Activated CD4-positive, alpha-beta T cell treated with anti-CD3 and anti-CD28 coated beads, Interleukin-2, amount 10 ng/mL, durations not matched to agents 24 days and 14 days (primary cell): ENCODE data around the gene CBFA2T2. TPM values are rescaled to one million over a fixed set of nuclear protein-coding genes. Genes with fewer than 3 reads are reported as not detected.
A peak's percentile ranks its signal among the peaks of the same experiment; 100 is the strongest.
"Not testable (repeated sequence)": the region's sequence is repeated elsewhere in the genome, so short reads cannot be mapped to it uniquely, and the experiment has no call there.

Experiments
- DNase-seq: peaks from one replicate; pipeline ENCODE4 v3.0.0; 2022
- H3K27ac Mint-ChIP-seq: one replicate; pipeline ENCODE4 v1.8.0; 2022; ENCODE audit warnings: mild to moderate bottlenecking, mixed read lengths
- H3K27me3 Mint-ChIP-seq: one replicate; pipeline ENCODE4 v1.8.0; 2022; ENCODE audit warnings: mixed read lengths
- H3K36me3 Mint-ChIP-seq: one replicate; pipeline ENCODE4 v1.8.0; 2022; ENCODE audit warnings: low read depth, mild to moderate bottlenecking, mixed read lengths
- H3K4me1 Mint-ChIP-seq: one replicate; pipeline ENCODE4 v1.8.0; 2021; ENCODE audit warnings: mixed read lengths
- H3K4me3 Mint-ChIP-seq: one replicate; pipeline ENCODE4 v1.8.0; 2022; ENCODE audit warnings: mild to moderate bottlenecking, moderate library complexity, mixed read lengths
- H3K9me3 Mint-ChIP-seq: one replicate; pipeline ENCODE4 v1.8.0; 2021; ENCODE audit warnings: mixed read lengths
- intact Hi-C: fragments of 100-400 bp; cut with micrococcal nuclease; formaldehyde crosslinking; loops from one replicate; pipeline ENCODE4 v1.15.1; 2023
- total RNA-seq: library from RNA; stranded (reverse); gene quantifications from 2 replicates; pipeline ENCODE4 v1.2.3, GENCODE V29; 2022

CBFA2T2 gene
- 12.9 TPM in 2 replicates for total RNA-seq

DNA sequence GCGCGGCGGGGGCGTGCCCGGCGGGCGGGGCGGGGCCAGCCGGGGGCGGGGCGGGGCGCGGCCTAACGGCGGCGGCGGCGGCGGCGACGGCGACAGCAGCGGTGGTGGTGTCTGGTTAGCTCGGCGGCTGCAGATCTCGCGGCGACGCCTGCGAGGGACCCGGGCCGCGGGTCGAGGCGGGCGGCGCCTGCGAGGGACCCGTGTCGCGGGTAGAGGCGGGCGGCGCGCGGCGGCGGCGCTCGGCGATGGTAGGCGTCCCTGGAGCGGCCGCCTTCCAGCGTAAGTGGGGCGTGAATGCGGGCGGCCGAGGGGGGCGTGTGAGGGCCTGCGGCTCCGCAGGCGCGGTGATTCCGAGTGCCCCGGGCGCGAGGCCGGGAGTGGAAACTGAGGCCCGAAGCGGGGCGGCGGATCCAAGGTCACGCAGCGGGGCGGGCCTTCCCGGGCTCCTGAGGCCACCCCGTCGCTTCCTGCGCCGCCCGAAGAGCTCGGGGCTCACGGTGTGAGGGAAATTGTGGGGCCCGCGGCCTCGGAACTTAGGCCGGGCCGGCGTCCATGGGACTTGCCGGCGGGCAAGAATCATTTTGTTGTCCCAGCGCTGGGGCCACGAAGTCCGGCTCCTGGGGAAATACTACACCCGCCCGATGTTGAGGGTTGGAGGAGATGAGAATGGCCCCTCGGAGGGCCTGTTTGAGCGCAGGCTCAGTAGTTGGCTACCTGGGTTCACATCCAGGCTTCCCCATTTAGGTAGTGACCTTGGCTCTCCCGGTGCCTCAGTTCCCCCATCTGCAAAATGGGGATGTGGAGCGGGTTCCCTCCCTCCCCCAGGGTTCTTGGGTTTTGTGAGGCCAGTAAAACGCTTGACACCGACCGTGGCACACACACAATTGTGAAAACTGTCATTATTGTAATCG is at the start of gene CBFA2T2:
CBFA2T2 (plus strand) TSS at position 74 of the 911 bp plus-strand sequence; CDS start at position 246, 172 bp downstream.
- H3K9me3 Mint-ChIP-seq: no peaks in the 10 kb centered on the region
- no peak for DNase-seq
- peak within 1 kb of the TSS; percentile 92 for H3K27ac Mint-ChIP-seq
- no peaks in the 10 kb centered on the region for H3K27me3 Mint-ChIP-seq
- peaks cover 8% of the 10 kb centered on the region for H3K4me1 Mint-ChIP-seq
- intact Hi-C loops: loop anchor here (2.0 kb wide), 1 partner anchor 503 kb away; the partner anchor contains the start of gene RALY
- peak within 1 kb of the TSS; percentile 87 for H3K4me3 Mint-ChIP-seq
- peaks cover 6% of the 10 kb centered on the region for H3K36me3 Mint-ChIP-seq

DNA sequence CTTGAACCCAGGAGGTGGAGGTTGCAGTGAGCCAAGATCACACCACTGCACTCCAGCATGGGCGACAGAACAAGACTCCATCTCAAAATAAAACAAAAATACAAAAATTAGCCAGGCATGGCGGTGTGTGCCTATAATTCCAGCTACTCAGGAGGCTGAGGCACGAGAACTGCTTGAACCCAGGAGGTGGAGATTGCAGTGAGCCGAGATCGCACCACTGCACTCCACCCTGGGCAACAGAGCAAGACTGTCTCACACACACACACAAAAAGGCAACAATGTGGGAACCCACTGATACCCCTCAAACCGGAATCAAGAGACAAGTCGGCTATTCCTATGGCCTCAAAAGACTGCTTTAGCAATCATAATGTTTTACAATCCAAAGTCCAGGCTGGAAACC is 49.3 kb upstream of the CBFA2T2 start:
- not testable (repeated sequence) for H3K36me3 Mint-ChIP-seq, DNase-seq, H3K27ac Mint-ChIP-seq, H3K4me3 Mint-ChIP-seq, H3K9me3 Mint-ChIP-seq
- Mint-ChIP-seq H3K27me3 (peaks cover 11% of the 10 kb centered on the region), H3K4me1 (peaks cover 13% of the 10 kb centered on the region)
- intact Hi-C loops: loop anchor here (5.0 kb wide), 1 partner anchor 227 kb away; the partner anchor contains the start of gene ACTL10

DNA sequence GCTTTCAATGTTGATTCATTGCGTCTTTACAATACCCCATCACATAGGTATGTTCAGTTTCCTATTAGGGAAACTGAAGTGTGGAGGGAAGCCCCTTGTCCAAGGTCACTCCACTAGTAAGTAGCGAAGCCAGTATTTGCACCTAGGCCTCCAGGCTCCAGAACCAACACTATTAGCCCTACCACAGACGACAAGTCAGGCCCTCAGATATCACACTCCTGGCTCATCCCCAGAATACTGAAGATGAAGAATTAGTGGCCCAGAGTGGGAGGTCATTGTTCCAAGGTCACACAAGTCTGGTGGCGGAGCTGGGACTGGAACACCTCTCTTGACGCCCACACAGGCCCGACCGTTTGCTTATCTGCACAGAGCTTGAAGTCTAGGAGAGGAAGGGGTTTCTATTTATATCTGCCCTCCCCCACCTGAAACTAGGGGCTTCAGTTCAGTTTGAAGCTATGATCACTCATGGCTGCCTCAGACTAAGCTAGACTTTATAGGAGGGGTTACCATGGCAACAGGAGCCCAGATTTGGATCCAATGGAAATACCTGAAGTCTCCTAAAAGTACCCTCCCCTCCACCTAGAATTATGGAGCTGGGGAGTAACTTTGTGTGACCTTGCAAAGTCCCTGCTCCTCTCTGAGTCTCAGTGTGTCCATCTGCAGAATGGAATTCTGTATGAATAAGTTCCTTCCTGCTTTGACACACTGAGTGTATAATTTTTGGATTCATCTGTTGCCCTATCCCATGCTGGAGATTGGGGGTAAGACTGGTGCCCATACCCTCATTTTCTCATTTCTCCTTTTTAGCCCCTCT is 48.5 kb upstream of the CBFA2T2 start:
- Mint-ChIP-seq H3K36me3 (no peaks in the 10 kb centered on the region), H3K27me3 (peaks cover 11% of the 10 kb centered on the region), H3K4me3 (peak overlapping the region; percentile 23), H3K9me3 (no peaks in the 10 kb centered on the region), H3K27ac (no peak overlapping the region), H3K4me1 (peaks cover 15% of the 10 kb centered on the region)
- intact Hi-C loops: loop anchor here (5.0 kb wide), 1 partner anchor 226 kb away; the partner anchor contains the start of gene ACTL10
- DNase-seq: no peak

DNA sequence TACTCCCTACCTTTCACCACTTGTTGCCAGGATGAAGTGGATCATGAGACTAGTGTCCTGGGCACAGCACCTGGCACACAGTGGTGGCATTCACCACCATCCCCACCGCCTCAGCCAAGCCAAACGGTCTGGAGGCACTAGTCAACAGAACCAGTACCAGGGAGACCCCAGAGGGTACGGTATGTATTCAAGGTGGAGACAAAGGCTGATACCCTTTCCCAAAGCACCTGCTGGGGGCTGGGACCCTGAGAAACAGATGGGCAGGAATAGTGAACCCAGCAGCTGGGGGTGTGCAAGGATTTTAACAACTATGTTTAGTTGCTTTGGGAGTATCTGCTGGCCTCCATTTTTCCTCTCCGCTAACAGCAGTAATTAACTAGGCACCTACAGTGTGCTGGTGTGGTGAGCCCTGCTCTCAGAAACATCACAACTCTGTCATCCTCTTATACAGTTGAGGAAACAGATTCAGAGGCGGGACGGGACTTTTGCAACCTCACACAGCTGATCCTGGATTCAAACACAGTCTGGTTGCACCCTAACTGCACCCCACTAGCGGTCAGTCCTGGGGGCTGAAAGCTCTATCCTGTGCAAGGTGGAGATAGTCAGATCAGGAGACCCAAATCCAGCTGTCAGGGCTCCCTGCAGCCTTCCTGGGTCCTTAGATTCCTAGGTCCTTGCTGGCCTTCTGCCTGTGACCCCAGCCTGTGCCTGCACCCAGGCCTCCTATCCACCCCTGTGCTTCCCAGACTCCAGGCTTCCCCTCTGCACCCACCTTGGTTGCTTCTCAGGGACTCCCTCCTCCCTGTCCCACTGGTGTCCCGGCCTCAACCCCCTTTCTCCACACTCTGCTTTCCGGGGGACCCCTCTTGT is 47.5 kb upstream of the CBFA2T2 start:
- H3K27me3 Mint-ChIP-seq: peaks cover 11% of the 10 kb centered on the region
- peaks cover 16% of the 10 kb centered on the region for H3K4me1 Mint-ChIP-seq
- intact Hi-C loops: loop anchor here (5.0 kb wide), 1 partner anchor 225 kb away; the partner anchor contains the start of gene ACTL10
- H3K27ac Mint-ChIP-seq: peak overlapping the region; percentile 37
- H3K36me3 Mint-ChIP-seq: no peaks in the 10 kb centered on the region
- peak overlapping the region; percentile 78 for H3K4me3 Mint-ChIP-seq
- no peaks in the 10 kb centered on the region for H3K9me3 Mint-ChIP-seq
- DNase-seq: peak; percentile 61

DNA sequence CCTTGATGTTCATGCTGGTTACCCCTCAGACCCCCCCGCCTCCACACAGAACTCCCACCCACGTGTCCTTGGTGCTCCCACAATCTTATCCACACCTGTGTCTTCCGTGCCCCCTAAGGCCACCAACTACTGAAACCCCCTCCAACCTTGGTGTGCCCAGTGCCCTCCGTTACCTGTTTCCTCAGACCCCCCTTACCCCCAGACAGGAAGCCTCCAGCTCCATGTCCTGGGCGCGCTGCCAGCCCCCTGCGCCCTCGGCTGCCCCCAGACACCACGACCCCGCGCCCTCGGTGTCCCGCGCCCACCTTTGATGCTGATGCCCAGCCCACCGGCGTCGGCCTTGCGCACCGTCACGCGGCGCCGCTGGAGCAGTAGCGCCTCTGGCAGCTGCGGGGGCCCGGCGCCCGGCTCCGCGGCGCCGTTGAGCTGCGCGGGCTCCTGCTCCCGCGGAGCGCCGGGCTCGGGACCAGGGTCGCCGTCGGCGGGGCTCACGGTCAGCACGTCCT is 46.8 kb upstream of the CBFA2T2 start:
- DNase-seq: no peak
- H3K27me3 Mint-ChIP-seq: peaks cover 11% of the 10 kb centered on the region
- H3K36me3 Mint-ChIP-seq: no peaks in the 10 kb centered on the region
- intact Hi-C loops: loop anchor here (5.0 kb wide), 1 partner anchor 224 kb away; the partner anchor contains the start of gene ACTL10
- H3K4me1 Mint-ChIP-seq: peaks cover 16% of the 10 kb centered on the region
- H3K9me3 Mint-ChIP-seq: no peaks in the 10 kb centered on the region
- H3K27ac Mint-ChIP-seq: peak overlapping the region; percentile 37
- peak overlapping the region; percentile 78 for H3K4me3 Mint-ChIP-seq

DNA sequence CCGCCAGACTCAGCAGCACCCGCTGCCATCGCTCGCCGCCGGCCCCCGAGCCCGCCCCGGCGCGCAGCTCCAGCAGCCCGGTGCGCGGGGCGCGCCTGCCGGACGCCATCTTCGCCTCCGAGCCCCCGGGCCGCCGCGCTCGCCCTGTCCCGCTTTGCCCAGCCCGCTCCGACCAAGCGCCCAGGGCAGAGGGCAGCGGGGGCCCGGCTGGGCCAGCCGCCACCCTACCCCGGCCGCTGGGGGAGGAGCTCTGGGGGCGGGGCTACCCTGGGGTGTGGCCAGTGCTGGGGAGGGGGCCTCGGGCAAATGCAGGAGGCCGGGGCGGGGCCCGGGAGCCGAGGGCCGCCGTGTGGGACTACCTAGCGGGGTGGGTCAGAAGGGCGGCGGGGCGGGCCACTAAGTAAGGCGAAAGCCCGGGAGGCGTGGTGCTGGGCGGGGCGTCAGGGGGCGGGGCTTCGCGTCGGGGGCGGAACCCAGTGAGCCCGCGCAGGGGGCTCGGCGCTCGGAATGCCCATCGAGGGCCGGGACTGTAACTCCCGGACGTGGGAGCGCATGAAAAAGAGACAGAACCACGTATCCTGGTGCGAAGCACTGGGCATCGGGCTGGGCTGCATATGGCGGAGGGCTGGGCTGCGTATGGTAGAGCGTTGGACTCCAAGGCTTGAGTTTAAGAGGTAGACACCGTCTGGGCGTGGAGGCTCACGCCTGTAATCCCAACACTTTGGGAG is 46.2 kb upstream of the CBFA2T2 start, which contains the start of gene SNTA1:
SNTA1 (minus strand) TSS at position 252 of the 728 bp plus-strand sequence; CDS start at position 109, 143 bp downstream.
- peak; percentile 96 for DNase-seq
- peak within 1 kb of the TSS; percentile 91 for H3K4me3 Mint-ChIP-seq
- peaks cover 13% of the 10 kb centered on the region for H3K27me3 Mint-ChIP-seq
- intact Hi-C loops: loop anchor here (1.0 to 5.0 kb wide), 3 partner anchors 46 to 549 kb away; partner anchors contain the start of genes ACTL10 and RALY
- no peaks in the 10 kb centered on the region for H3K36me3 Mint-ChIP-seq
- peaks cover 16% of the 10 kb centered on the region for H3K4me1 Mint-ChIP-seq
- no peaks in the 10 kb centered on the region for H3K9me3 Mint-ChIP-seq
- H3K27ac Mint-ChIP-seq: peak within 1 kb of the TSS; percentile 72

DNA sequence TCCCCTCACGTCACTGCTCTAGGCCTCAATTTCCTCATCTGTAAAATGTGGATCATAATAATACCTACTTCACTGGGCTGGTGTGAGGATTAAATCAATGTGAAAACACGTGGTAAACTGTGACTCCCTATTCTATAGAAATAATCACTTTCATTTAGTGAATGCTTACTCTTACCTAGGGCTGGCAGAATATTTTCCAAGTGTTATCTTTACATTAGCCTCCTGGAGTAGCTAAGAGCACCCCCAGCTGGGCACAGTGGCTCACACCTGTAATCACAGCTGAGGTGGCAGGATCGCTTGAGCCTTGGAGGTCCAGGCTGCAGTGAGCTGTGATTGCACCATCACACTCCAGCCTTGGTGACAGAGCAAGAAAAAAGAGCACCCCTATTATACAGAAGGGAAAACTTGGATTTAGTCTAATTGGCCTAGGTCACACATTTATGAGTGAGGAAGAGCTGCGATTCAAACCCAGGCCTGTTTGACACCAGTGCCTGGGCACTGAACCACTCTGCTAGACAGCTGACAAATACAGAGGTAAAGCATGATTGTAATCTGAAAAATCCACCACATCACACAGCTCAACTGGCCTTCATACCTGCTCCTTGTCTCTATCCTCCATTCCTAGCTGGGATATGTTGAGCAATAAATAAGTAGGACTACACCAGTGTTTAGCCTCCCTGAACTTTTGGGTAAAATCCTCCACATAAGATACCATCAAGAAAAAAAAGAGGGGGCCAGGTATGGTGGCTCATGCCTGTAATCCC is 44.9 kb upstream of the CBFA2T2 start:
- H3K9me3 Mint-ChIP-seq: no peaks in the 10 kb centered on the region
- intact Hi-C loops: loop anchor here (1.0 to 5.0 kb wide), 3 partner anchors 44 to 548 kb away; partner anchors contain the start of genes ACTL10 and RALY
- peaks cover 16% of the 10 kb centered on the region for H3K4me1 Mint-ChIP-seq
- peaks cover 13% of the 10 kb centered on the region for H3K27me3 Mint-ChIP-seq
- peak overlapping the region; percentile 72 for H3K27ac Mint-ChIP-seq
- H3K36me3 Mint-ChIP-seq: no peaks in the 10 kb centered on the region
- DNase-seq: peak; percentile 72
- H3K4me3 Mint-ChIP-seq: peak overlapping the region; percentile 91

DNA sequence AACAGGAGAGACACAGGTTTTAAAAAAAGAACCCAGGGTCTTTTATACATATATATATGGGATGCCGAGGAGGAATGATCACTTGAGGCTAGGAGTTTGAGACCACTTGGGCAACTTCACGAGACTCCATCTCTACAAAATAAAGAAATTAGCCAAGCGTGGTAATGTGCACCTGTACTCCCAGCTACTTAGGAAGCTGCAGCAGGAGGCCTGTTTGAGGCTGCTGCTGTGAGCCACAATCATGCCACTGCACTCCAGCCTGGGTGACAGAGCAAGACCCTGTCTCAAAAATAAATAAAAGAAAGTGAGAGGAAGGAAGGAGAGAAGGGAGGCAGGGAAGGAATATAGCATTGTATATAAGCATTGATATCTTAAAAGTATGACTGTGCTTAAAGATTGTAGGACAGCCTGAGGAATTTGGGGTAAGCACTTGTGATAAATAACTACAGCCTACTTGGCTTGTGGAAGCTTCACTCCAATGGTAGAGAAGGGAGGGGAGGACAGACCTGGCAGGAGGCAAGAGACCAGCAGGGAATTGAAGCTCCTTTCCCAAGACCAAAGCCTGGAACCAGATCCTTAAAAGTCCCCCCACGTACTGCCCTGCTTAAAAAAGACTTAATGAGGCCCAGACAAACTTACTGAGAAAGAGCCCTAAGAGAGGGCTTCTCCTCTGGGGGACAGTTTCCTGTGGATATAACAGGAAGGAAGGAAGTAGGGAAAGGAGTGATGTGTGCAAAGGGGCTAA is 43.8 kb upstream of the CBFA2T2 start:
- intact Hi-C loops: loop anchor here (2.0 kb wide), 1 partner anchor 547 kb away; the partner anchor contains the start of gene RALY
- Mint-ChIP-seq H3K27ac (peak overlapping the region; percentile 20), H3K4me1 (peaks cover 16% of the 10 kb centered on the region)

DNA sequence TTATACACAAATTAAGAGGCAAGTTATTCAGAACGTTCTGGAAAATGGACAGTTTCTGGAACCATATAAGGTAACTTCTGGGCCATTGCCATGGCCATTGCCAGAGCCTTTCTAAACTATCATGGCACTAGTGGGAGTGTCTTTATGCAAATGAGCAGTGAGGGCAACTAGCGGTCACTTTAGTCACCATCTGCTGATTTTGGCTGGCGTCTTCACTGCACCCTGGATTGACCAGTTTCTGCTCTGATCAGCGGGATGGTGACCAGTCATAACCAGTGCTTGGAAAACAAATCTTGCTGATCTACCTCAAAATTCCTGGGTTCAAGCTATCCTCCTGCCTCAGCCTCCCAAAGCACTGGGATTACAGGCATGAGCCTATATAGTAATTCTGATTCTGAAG is 39.0 kb upstream of the CBFA2T2 start:
- intact Hi-C loops: no loop called here
- Mint-ChIP-seq H3K27ac (no peak overlapping the region), H3K4me3 (no peak overlapping the region), H3K4me1 (peaks cover 4% of the 10 kb centered on the region), H3K36me3 (no peaks in the 10 kb centered on the region), H3K27me3 (peaks cover 1% of the 10 kb centered on the region), H3K9me3 (no peaks in the 10 kb centered on the region)
- no peak for DNase-seq

More for the DNA sequence above, 43.8 kb upstream of the CBFA2T2 start:
- DNase-seq: no peak
- H3K27me3 Mint-ChIP-seq: peaks cover 13% of the 10 kb centered on the region
- no peaks in the 10 kb centered on the region for H3K36me3 Mint-ChIP-seq
- no peak overlapping the region for H3K4me3 Mint-ChIP-seq
- no peaks in the 10 kb centered on the region for H3K9me3 Mint-ChIP-seq

DNA sequence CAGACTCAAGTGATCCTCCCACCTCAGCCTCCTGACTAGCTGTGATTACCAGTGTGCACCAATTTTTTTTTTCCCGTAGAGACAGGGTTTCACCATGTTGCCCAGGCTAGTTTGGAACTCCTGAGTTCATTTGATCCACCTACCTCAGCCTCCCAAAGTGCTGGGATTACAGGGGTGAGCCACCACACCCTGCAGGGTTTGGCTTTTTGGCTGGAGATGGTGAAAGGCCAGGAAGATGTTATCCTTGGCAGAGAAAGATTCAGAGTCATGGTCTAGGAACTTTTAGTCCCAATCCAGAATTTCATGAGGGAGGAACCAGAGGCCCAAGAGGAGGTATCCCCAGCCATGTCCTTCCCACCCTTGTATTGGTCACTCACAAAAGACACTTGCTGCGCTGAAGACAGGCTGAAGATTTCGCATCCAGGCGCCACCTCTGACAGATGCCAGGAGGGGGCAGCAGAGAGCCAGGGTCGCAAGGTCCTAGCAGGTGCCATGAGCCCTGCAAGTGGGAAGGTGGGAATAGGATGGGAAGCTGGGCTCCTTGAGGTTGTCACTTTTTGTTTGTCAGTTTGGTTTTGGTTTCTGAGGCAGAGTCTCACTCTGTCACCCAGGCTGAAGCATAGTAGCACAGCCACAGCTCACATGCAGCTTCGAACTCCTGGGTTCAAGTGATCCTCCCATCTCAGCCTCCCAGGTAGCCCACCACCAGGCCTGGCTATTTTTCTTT is 32.8 kb upstream of the CBFA2T2 start:
- not testable (repeated sequence) for H3K9me3 Mint-ChIP-seq, H3K27ac Mint-ChIP-seq, H3K27me3 Mint-ChIP-seq, H3K4me3 Mint-ChIP-seq, H3K4me1 Mint-ChIP-seq, H3K36me3 Mint-ChIP-seq
- intact Hi-C loops: loop anchor here (1.0 kb wide), 3 partner anchors 196 to 274 kb away; partner anchors contain the start of genes ACTL10 and ZNF341
- peak; percentile 94 for DNase-seq
